Esophagus muscularis mucosa (tissue), 4 donors: ENCODE data around the gene FGF8. TPM values are rescaled to one million over a fixed set of nuclear protein-coding genes. Genes with fewer than 3 reads are reported as not detected.

Experiments used
- DNase-seq: peaks from one replicate; pipeline ENCODE4 v3.0.0-alpha.2; 2017; ENCODE audit errors: extremely low spot score
- H3K27ac ChIP-seq, 4 donors: fragments of 200-600 bp; sonication (generic); replicated peaks in 1 of 4; 1 replicate in 3 of 4; 2 replicates in 1 of 4; pipeline ENCODE4 v1.5.1; 2016 to 2019; ENCODE audit warnings: mild to moderate bottlenecking in 1 of 4
- H3K27me3 ChIP-seq, 4 donors: fragments of 200-600 bp; sonication (generic); one replicate each; pipeline versions ENCODE4 v1.5.1 to v1.6.0; 2016 to 2019
- H3K36me3 ChIP-seq, 4 donors: fragments of 200-600 bp; sonication (generic); one replicate each; pipeline ENCODE4 v1.5.1; 2016 to 2019
- H3K4me1 ChIP-seq, 4 donors: fragments of 200-600 bp; sonication (generic); one replicate each; pipeline ENCODE4 v1.5.1; 2016 to 2019
- H3K4me3 ChIP-seq, 4 donors: fragments of 200-600 bp; sonication (generic); 1 replicate in 2 of 4; 2 replicates in 2 of 4; pipeline ENCODE4 v1.5.1; 2016 to 2019; ENCODE audit warnings: mild to moderate bottlenecking in 4 of 4, moderate library complexity in 1 of 4
- H3K9me3 ChIP-seq, 4 donors: fragments of 200-600 bp; sonication (generic); 1 replicate in 3 of 4; 2 replicates in 1 of 4; pipeline ENCODE4 v1.5.1; 2016 to 2019
- CTCF ChIP-seq, 3 experiments: fragments of 200-600 bp in 2 of 3; fragments of 450-650 bp in 1 of 3; sonication (generic) in 2 of 3; IDR thresholded peaks; one replicate each; pipeline ENCODE4 v1.5.1; 2017 to 2019; ENCODE audit warnings: antibody characterized with exemption in 3 of 3, mild to moderate bottlenecking in 2 of 3, moderate library complexity in 1 of 3
- EP300 ChIP-seq: sonication (generic); formaldehyde crosslinking; IDR thresholded peaks from one replicate; pipeline ENCODE4 v1.6.1; 2017; ENCODE audit warnings: antibody characterized with exemption
- POLR2A ChIP-seq: fragments of 450-650 bp; IDR thresholded peaks from one replicate; pipeline ENCODE4 v1.6.1; 2017; ENCODE audit warnings: antibody characterized with exemption, moderate library complexity, mild to moderate bottlenecking, low read depth
- POLR2AphosphoS5 ChIP-seq, 2 donors: sonication (generic); formaldehyde crosslinking; IDR thresholded peaks; one replicate each; pipeline ENCODE4 v1.6.1; 2017; ENCODE audit warnings: antibody characterized with exemption in 2 of 2
- WGBS: methylation state at CpG from one replicate; pipeline ENCODE4 v1.1.5; 2018; 5-methylcytosine and 5-hydroxymethylcytosine counted together
- intact Hi-C: fragments of 100-400 bp; cut with DNase I; formaldehyde crosslinking; loops from one replicate; pipeline ENCODE4 v1.15.1; 2023
- total RNA-seq, 4 donors: library from RNA; depleted of rRNA; stranded (reverse); fragments of >200 nt; gene quantifications; one replicate each; pipeline versions ENCODE4 v1.1.0 to v1.2.1, GENCODE V29; 2016

Gene FGF8
- total RNA-seq, 4 donors from 2014 or later, result not detected

GRCh38 chr10:101812606-101813005 lies 36.7 kb upstream of the FGF8 start:
- Histone ChIP-seq H3K27ac (no peak overlapping the region), H3K36me3 (peaks cover 33 to 53% (median 47%) of the 10 kb centered on the region in 4 donors), H3K4me3 (no peak overlapping the region), H3K27me3 (no peaks in the 10 kb centered on the region), H3K9me3 (no peaks in the 10 kb centered on the region), H3K4me1 (peaks cover 38 to 57% (median 52%) of the 10 kb centered on the region in 4 donors)
- intact Hi-C loops, result no loop called here
- WGBS, result 70% methylated on average over 4 of the region's 4 CpGs
- no peak for DNase-seq
- TF ChIP-seq POLR2A (no peak), POLR2AphosphoS5 (IDR thresholded peaks at IDR 0.05) (no peak), CTCF (IDR thresholded peaks at IDR 0.05) (no peak), EP300 (no peak)

- peaks cover 6 to 25% (median 19%) of the 10 kb centered on the region in 4 donors for H3K4me1 ChIP-seq
- no peaks in the 10 kb centered on the region for H3K9me3 ChIP-seq
- intact Hi-C loops, result no loop called here
- 66% methylated on average over 1 of the region's 1 CpG for WGBS
- H3K4me3 ChIP-seq, result no peak overlapping the region
- TF ChIP-seq CTCF (IDR thresholded peaks at IDR 0.05), result no peak
- TF ChIP-seq EP300, result no peak
- no peak for TF ChIP-seq POLR2A
- TF ChIP-seq POLR2AphosphoS5 (IDR thresholded peaks at IDR 0.05), result no peak
- no peaks in the 10 kb centered on the region for H3K27me3 ChIP-seq
- H3K27ac ChIP-seq, result no peak overlapping the region
- DNase-seq, result no peak
- H3K36me3 ChIP-seq, result peaks cover 80 to 100% (median 96%) of the 10 kb centered on the region in 4 donors
Measured at GRCh38 chr10:101807158-101807557, 31.2 kb upstream of the FGF8 start.

- Histone ChIP-seq H3K4me1 (peaks cover 0 to 20% (median 14%) of the 10 kb centered on the region in 4 donors), H3K9me3 (no peaks in the 10 kb centered on the region), H3K27ac (no peak overlapping the region), H3K27me3 (no peaks in the 10 kb centered on the region), H3K36me3 (peaks cover 91 to 100% (median 98%) of the 10 kb centered on the region in 4 donors), H3K4me3 (no peak overlapping the region)
- TF ChIP-seq POLR2AphosphoS5 (IDR thresholded peaks at IDR 0.05) (no peak), CTCF (IDR thresholded peaks at IDR 0.05) (no peak), POLR2A (no peak), EP300 (no peak)
- WGBS, result 57% methylated on average over 4 of the region's 4 CpGs
- no peak for DNase-seq
- intact Hi-C loops, result no loop called here
Measured at GRCh38 chr10:101803511-101803910, 27.6 kb upstream of the FGF8 start.

GRCh38 chr10:101797403-101798059 lies 21.6 kb upstream of the FGF8 start:
- 69% methylated on average over 4 of the region's 4 CpGs for WGBS
- Histone ChIP-seq H3K27ac (no peak overlapping the region), H3K27me3 (no peaks in the 10 kb centered on the region), H3K9me3 (no peaks in the 10 kb centered on the region), H3K36me3 (peaks cover 93 to 100% (median 96%) of the 10 kb centered on the region in 4 donors), H3K4me1 (peaks cover 8 to 30% (median 16%) of the 10 kb centered on the region in 4 donors), H3K4me3 (no peak overlapping the region)
- intact Hi-C loops, result no loop called here
- DNase-seq, result no peak
- TF ChIP-seq POLR2A, result no peak
- TF ChIP-seq EP300, result no peak
- no peak for TF ChIP-seq CTCF (IDR thresholded peaks at IDR 0.05)
- TF ChIP-seq POLR2AphosphoS5 (IDR thresholded peaks at IDR 0.05), result no peak

GRCh38 chr10:101793526-101793925 lies 17.6 kb upstream of the FGF8 start:
- intact Hi-C loops, result no loop called here
- Histone ChIP-seq H3K4me1 (peaks cover 0 to 11% (median 6%) of the 10 kb centered on the region in 4 donors), H3K4me3 (no peak overlapping the region), H3K27ac (no peak overlapping the region), H3K27me3 (no peaks in the 10 kb centered on the region), H3K36me3 (peaks cover 81 to 100% (median 96%) of the 10 kb centered on the region in 4 donors), H3K9me3 (no peaks in the 10 kb centered on the region)
- DNase-seq, result no peak
- no peak for TF ChIP-seq CTCF (IDR thresholded peaks at IDR 0.05)
- WGBS, result 95% methylated on average over 12 of the region's 12 CpGs
